GM12865 (cell line): ENCODE measurements around the gene EEF1A1.

Experiments
- DNase-seq: peaks from one replicate; pipeline ENCODE4 v3.0.0; 2010; ENCODE audit warnings: low read depth
- H3K4me3 ChIP-seq: 2 replicates; pipeline ENCODE4 v1.5.1; 2011; ENCODE audit warnings: mild to moderate bottlenecking, low read depth, low read length, control low read depth
- CTCF ChIP-seq: IDR thresholded peaks from 2 replicates; pipeline ENCODE4 v1.5.1; 2011; ENCODE audit warnings: low read length, control low read depth, low read depth, inconsistent platforms; ENCODE audit not compliant: insufficient read depth; ENCODE audit errors: missing control alignments

EEF1A1 gene

GRCh38 chr6:73516514-73517489 is 4.0 kb downstream of the EEF1A1 start:
- TF ChIP-seq CTCF: no peak
- H3K4me3 ChIP-seq: peak overlapping the region; percentile 42
- DNase-seq: peak; percentile 41

DNA sequence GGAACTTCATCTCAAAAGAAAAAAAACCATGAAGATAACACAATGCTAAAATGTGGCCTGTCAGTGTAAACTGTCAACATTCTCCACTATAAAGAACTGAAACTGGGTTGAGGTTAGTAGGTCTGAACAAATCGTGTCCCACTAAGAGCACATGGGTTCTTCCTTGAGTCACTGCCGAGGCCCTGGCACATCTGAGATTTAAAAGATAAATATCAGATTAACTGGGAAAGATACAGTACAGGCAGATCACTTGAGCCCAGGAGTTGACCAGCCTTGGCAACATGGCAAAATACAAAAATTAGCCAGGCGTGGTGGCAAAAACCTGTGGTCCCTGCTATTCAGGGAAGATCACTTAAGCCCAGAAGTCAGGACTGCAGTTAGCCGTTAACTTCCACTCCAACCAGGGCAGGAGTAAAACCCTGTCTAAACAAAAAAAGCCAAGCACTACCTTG is 5.6 kb downstream of the EEF1A1 start:
- TF ChIP-seq CTCF: no peak
- H3K4me3 ChIP-seq: no peak overlapping the region
- peak; percentile 78 for DNase-seq

DNA sequence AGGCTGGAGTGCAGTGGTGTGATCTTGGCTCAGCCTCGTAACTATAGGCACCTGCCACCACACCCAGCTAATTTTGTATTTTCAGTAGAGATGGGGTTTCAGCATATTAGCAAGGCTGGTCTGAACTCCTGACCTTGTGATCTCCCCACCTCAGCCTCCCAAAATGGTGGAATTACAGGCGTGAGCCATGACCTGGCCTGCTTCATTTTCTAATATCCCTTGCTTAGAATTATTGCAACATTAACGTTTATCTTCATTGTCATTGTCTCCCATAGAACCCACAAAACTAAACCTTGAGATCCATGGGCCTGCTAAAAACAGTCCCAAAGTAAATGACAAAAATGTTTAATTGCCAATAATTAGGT is 6.1 kb downstream of the EEF1A1 start:
- no peak for TF ChIP-seq CTCF
- H3K4me3 ChIP-seq: no peak overlapping the region
- peak; percentile 71 for DNase-seq

- DNase-seq: peak; percentile 51
- TF ChIP-seq CTCF: no peak
- H3K4me3 ChIP-seq: no peak overlapping the region
Observed at GRCh38 chr6:73513496-73513854, 7.4 kb downstream of the EEF1A1 start.

GRCh38 chr6:73511796-73512195 is 9.0 kb downstream of the EEF1A1 start:
- DNase-seq: peak; percentile 13

GRCh38 chr6:73509851-73510250 is 11.0 kb downstream of the EEF1A1 start:
- no peak for TF ChIP-seq CTCF
- no peak for DNase-seq
- no peak overlapping the region for H3K4me3 ChIP-seq

More at GRCh38 chr6:73511796-73512195, 9.0 kb downstream of the EEF1A1 start:
- no peak for TF ChIP-seq CTCF
- no peak overlapping the region for H3K4me3 ChIP-seq

DNA sequence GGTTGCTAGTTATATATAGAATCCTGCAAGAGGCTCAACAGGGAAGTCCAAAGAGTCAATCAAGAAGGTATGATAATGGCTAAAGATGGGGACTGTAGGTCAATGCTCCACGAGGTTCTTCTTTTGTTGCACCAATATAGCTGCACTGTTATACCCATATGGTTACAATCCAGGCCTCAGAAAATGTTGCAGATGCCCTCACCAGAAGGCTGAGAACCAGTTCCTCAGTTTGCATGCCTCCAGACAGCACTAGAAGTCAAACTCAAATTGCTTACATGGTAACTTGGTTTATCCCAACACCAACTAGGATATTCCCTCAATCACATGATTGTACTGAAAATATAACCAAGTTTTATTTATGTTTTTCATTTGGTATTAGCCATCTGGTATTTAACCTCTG is 12.1 kb downstream of the EEF1A1 start:
- DNase-seq: no peak
- no peak for TF ChIP-seq CTCF
- no peak overlapping the region for H3K4me3 ChIP-seq
